NT2/D1 (cell line): ENCODE data around the gene AMPD2.

ENCODE experiments used
- SUZ12 ChIP-seq: IDR thresholded peaks from 2 replicates; pipeline ENCODE4 v1.6.1; 2011; ENCODE audit not compliant: insufficient read length, insufficient read depth; ENCODE audit errors: extremely low read depth
- YY1 ChIP-seq: IDR thresholded peaks from 2 replicates; pipeline ENCODE4 v1.6.1; 2011; ENCODE audit not compliant: insufficient read length, insufficient read depth
- ZNF274 ChIP-seq: IDR thresholded peaks from 2 replicates; pipeline ENCODE4 v1.6.1; 2011; ENCODE audit warnings: mild to moderate bottlenecking, low read depth, low read length

DNA sequence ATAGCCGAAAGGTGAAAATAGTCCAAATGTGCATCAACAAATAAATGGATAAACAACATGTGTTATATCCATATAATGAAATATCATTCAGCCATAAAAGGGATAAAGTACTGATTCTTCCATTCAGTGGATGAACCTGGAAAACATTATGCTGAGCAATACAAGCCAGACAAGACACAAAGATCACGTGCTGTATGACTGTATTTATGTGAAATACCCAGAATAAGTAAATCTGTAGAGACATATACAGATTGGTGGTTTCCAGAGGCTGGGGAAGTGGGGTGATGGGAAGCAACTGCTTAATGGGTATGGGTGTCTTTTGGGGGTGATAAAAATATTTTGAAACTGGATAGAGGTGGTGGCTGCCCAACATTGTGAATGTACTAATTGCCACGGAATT is 23.0 kb downstream of the AMPD2 start:
- no peak for TF ChIP-seq ZNF274
- TF ChIP-seq YY1: no peak
- TF ChIP-seq SUZ12: no peak
